NCI-H1694 treated with DMSO at 0.1 percent for 48 hours (cell line): Measurements from ENCODE around the gene ARID4A.
"Not testable (repeated sequence)": the region's sequence is repeated elsewhere in the genome, so short reads cannot be mapped to it uniquely, and the experiment has no call there.

Experiments
- DNase-seq: peaks from one replicate; lab custom pipeline; 2025; lab: John Stamatoyannopoulos, UW

ARID4A gene

GRCh38 chr14:58291646-58292045, 6.7 kb upstream of the ARID4A start:
- no peak for DNase-seq

GRCh38 chr14:58292187-58292586, 6.2 kb upstream of the ARID4A start:
- no peak for DNase-seq

GRCh38 chr14:58294201-58294600, 4.2 kb upstream of the ARID4A start:
- no peak for DNase-seq

GRCh38 chr14:58296726-58297125, 1.6 kb upstream of the ARID4A start:
- DNase-seq: no peak

- peak; percentile 68 for DNase-seq
Measured at GRCh38 chr14:58297412-58297761, 968 bp upstream of the ARID4A start.

GRCh38 chr14:58297762-58298476, 436 bp upstream of the ARID4A start:
- peak; percentile 100 for DNase-seq

- no peak for DNase-seq
Measured at GRCh38 chr14:58299401-58300330, 1.3 kb downstream of the ARID4A start.

GRCh38 chr14:58301416-58301815, 3.1 kb downstream of the ARID4A start:
- no peak for DNase-seq

- no peak for DNase-seq
Measured at GRCh38 chr14:58305730-58306129, 7.4 kb downstream of the ARID4A start.

- no peak for DNase-seq
Measured at GRCh38 chr14:58307597-58308316, 9.4 kb downstream of the ARID4A start.

- DNase-seq: no peak
Measured at GRCh38 chr14:58309086-58309485, 10.7 kb downstream of the ARID4A start.

GRCh38 chr14:58313699-58314098, 15.3 kb downstream of the ARID4A start:
- DNase-seq: no peak

GRCh38 chr14:58315606-58316005, 17.3 kb downstream of the ARID4A start:
- no peak for DNase-seq

GRCh38 chr14:58327019-58327418, 28.7 kb downstream of the ARID4A start:
- DNase-seq: no peak

- DNase-seq: peak; percentile 99
Measured at GRCh38 chr14:58331111-58331510, 32.8 kb downstream of the ARID4A start.

GRCh38 chr14:58332561-58332960, 34.2 kb downstream of the ARID4A start:
- DNase-seq: no peak

- not testable (repeated sequence) for DNase-seq
Measured at GRCh38 chr14:58339666-58340065, 41.3 kb downstream of the ARID4A start.

- DNase-seq: no peak
Measured at GRCh38 chr14:58341152-58341748, 42.9 kb downstream of the ARID4A start.

- DNase-seq: not testable (repeated sequence)
Measured at GRCh38 chr14:58343535-58343934, 45.2 kb downstream of the ARID4A start.

GRCh38 chr14:58353516-58354299, 55.4 kb downstream of the ARID4A start:
- no peak for DNase-seq

- DNase-seq: no peak
Measured at GRCh38 chr14:58354808-58355207, 56.5 kb downstream of the ARID4A start.
